Body of pancreas (tissue), 4 donors: Measurements from ENCODE around the gene PLK4.

Source experiments
- POLR2A ChIP-seq, 3 donors: fragments of 450-650 bp; IDR thresholded peaks; one replicate each; pipeline ENCODE4 v1.6.1; 2016; ENCODE audit warnings: antibody characterized with exemption in 3 of 3, mild to moderate bottlenecking in 2 of 3
- TF ChIP-seq, protein P1 (sequence below), 7 experiments: fragments of 450-650 bp in 4 of 7; fragments of 200-600 bp in 3 of 7; sonication (generic) in 3 of 7; IDR thresholded peaks; one replicate each; pipeline ENCODE4 v1.5.1; 2016 to 2019; ENCODE audit warnings: antibody characterized with exemption in 7 of 7

DNA sequence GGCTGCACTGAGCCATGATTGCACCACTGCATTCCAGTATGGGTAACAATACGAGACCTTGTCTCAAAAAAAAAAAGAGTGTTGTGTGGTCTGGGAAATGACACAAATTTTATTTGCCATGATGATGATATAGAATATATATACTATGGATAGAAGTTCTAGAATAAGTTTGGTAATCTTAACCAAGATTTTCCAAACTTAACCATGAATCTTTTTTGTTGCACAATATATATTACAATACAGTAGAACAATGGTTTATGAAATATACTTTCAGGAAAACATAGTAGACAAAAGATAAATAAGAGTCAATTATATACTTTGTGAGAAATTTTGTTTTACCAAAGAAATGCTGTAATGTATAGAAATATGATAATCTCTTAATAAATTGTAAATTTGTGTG, 49.5 kb downstream of the PLK4 start:
- TF ChIP-seq, protein P1, sequence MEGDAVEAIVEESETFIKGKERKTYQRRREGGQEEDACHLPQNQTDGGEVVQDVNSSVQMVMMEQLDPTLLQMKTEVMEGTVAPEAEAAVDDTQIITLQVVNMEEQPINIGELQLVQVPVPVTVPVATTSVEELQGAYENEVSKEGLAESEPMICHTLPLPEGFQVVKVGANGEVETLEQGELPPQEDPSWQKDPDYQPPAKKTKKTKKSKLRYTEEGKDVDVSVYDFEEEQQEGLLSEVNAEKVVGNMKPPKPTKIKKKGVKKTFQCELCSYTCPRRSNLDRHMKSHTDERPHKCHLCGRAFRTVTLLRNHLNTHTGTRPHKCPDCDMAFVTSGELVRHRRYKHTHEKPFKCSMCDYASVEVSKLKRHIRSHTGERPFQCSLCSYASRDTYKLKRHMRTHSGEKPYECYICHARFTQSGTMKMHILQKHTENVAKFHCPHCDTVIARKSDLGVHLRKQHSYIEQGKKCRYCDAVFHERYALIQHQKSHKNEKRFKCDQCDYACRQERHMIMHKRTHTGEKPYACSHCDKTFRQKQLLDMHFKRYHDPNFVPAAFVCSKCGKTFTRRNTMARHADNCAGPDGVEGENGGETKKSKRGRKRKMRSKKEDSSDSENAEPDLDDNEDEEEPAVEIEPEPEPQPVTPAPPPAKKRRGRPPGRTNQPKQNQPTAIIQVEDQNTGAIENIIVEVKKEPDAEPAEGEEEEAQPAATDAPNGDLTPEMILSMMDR (IDR thresholded peaks at IDR 0.05), result no peak
- TF ChIP-seq POLR2A (IDR thresholded peaks at IDR 0.05), result no peak
